Osteocyte (in vitro differentiated cells): ENCODE results near the gene PRKCZ. TPM values are rescaled to one million over a fixed set of nuclear protein-coding genes. Genes with fewer than 3 reads are reported as not detected.
"Not testable (repeated sequence)": the region's sequence is repeated elsewhere in the genome, so short reads cannot be mapped to it uniquely, and the experiment has no call there.

Experiments
- DNase-seq: peaks from one replicate; pipeline ENCODE4 v3.0.0; 2021; ENCODE audit warnings: mixed read lengths; ENCODE audit not compliant: unreplicated experiment; ENCODE audit errors: extremely low spot score
- H3K27ac Mint-ChIP-seq: one replicate; pipeline ENCODE4 v1.8.0; 2021; ENCODE audit warnings: mild to moderate bottlenecking, mixed read lengths; ENCODE audit not compliant: unreplicated experiment
- H3K27me3 Mint-ChIP-seq: one replicate; pipeline ENCODE4 v1.8.0; 2021; ENCODE audit warnings: mixed read lengths; ENCODE audit not compliant: unreplicated experiment
- H3K36me3 Mint-ChIP-seq: one replicate; pipeline ENCODE4 v1.8.0; 2021; ENCODE audit warnings: mixed read lengths; ENCODE audit not compliant: unreplicated experiment
- H3K4me1 Mint-ChIP-seq: one replicate; pipeline ENCODE4 v1.8.0; 2021; ENCODE audit warnings: mixed read lengths; ENCODE audit not compliant: unreplicated experiment
- H3K4me3 Mint-ChIP-seq: one replicate; pipeline ENCODE4 v1.8.0; 2021; ENCODE audit warnings: mild to moderate bottlenecking, moderate library complexity, mixed read lengths; ENCODE audit not compliant: unreplicated experiment
- H3K9me3 Mint-ChIP-seq: one replicate; pipeline ENCODE4 v1.8.0; 2021; ENCODE audit warnings: mixed read lengths; ENCODE audit not compliant: unreplicated experiment
- CTCF ChIP-seq: fragments of 200-600 bp; sonication (generic); IDR thresholded peaks from 2 replicates; pipeline ENCODE4 v1.5.0; 2021; ENCODE audit warnings: antibody characterized with exemption, mild to moderate bottlenecking, moderate library complexity
- total RNA-seq: library from RNA; stranded (reverse); gene quantifications from 2 replicates; pipeline ENCODE4 v1.2.1, GENCODE V29; 2021

Gene PRKCZ
- total RNA-seq, 1 donor from 2014 or later = 3.1 TPM

- Mint-ChIP-seq H3K36me3 (no peaks in the 10 kb centered on the region), H3K4me1 (no peaks in the 10 kb centered on the region), H3K4me3 (no peak overlapping the region), H3K27me3 (no peaks in the 10 kb centered on the region), H3K9me3 (no peaks in the 10 kb centered on the region), H3K27ac (no peak overlapping the region)
- no peak for TF ChIP-seq CTCF
- DNase-seq = no peak
Observed at GRCh38 chr1:2145946-2146835, 96.0 kb downstream of the PRKCZ start.

GRCh38 chr1:2146836-2147517 is 96.8 kb downstream of the PRKCZ start:
- Mint-ChIP-seq H3K27ac (no peak overlapping the region), H3K27me3 (no peaks in the 10 kb centered on the region), H3K4me1 (no peaks in the 10 kb centered on the region), H3K36me3 (no peaks in the 10 kb centered on the region), H3K4me3 (no peak overlapping the region), H3K9me3 (no peaks in the 10 kb centered on the region)
- DNase-seq = no peak
- TF ChIP-seq CTCF = no peak

GRCh38 chr1:2147869-2148268 is 97.7 kb downstream of the PRKCZ start:
- not testable (repeated sequence) for H3K4me3 Mint-ChIP-seq, H3K4me1 Mint-ChIP-seq, H3K27me3 Mint-ChIP-seq, H3K9me3 Mint-ChIP-seq, H3K36me3 Mint-ChIP-seq, H3K27ac Mint-ChIP-seq, DNase-seq

- no peak for DNase-seq
- Mint-ChIP-seq H3K4me3 (no peak overlapping the region), H3K36me3 (no peaks in the 10 kb centered on the region), H3K27ac (no peak overlapping the region), H3K4me1 (no peaks in the 10 kb centered on the region), H3K27me3 (no peaks in the 10 kb centered on the region), H3K9me3 (no peaks in the 10 kb centered on the region)
- TF ChIP-seq CTCF = no peak
Observed at GRCh38 chr1:2148691-2149090, 98.5 kb downstream of the PRKCZ start.

GRCh38 chr1:2150801-2151200 is 100.6 kb downstream of the PRKCZ start:
- Mint-ChIP-seq H3K27me3 (no peaks in the 10 kb centered on the region), H3K9me3 (no peaks in the 10 kb centered on the region), H3K36me3 (no peaks in the 10 kb centered on the region), H3K4me1 (no peaks in the 10 kb centered on the region), H3K27ac (no peak overlapping the region), H3K4me3 (no peak overlapping the region)
- no peak for DNase-seq
- no peak for TF ChIP-seq CTCF
